ENCODE measurements around the gene DCLK2. TPM values are rescaled to one million over a fixed set of nuclear protein-coding genes. Genes with fewer than 3 reads are reported as not detected.
"Not testable (repeated sequence)": the region's sequence is repeated elsewhere in the genome, so short reads cannot be mapped to it uniquely, and the experiment has no call there.

The DCLK2 gene
- total RNA-seq, 1 donor from 2014 or later, result 30.1 TPM

- no peak overlapping the region for H3K27ac Mint-ChIP-seq (ENCODE audit: unreplicated experiment)
- no peaks in the 10 kb centered on the region for H3K27me3 Mint-ChIP-seq (ENCODE audit: low read depth)
- no peak overlapping the region for H3K4me3 Mint-ChIP-seq
- H3K36me3 Mint-ChIP-seq (ENCODE audit: low read depth), result peaks cover 5% of the 10 kb centered on the region
- peaks cover 15% of the 10 kb centered on the region for H3K4me1 Mint-ChIP-seq
- no peak for DNase-seq (ENCODE audit: low read depth, low spot score)
- TF ChIP-seq, protein P1, sequence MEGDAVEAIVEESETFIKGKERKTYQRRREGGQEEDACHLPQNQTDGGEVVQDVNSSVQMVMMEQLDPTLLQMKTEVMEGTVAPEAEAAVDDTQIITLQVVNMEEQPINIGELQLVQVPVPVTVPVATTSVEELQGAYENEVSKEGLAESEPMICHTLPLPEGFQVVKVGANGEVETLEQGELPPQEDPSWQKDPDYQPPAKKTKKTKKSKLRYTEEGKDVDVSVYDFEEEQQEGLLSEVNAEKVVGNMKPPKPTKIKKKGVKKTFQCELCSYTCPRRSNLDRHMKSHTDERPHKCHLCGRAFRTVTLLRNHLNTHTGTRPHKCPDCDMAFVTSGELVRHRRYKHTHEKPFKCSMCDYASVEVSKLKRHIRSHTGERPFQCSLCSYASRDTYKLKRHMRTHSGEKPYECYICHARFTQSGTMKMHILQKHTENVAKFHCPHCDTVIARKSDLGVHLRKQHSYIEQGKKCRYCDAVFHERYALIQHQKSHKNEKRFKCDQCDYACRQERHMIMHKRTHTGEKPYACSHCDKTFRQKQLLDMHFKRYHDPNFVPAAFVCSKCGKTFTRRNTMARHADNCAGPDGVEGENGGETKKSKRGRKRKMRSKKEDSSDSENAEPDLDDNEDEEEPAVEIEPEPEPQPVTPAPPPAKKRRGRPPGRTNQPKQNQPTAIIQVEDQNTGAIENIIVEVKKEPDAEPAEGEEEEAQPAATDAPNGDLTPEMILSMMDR (conservative IDR thresholded peaks at IDR 0.05), result no peak
- H3K9me3 Mint-ChIP-seq, result no peaks in the 10 kb centered on the region
These were observed 79.8 kb downstream of the DCLK2 start for GRCh38 chr4:150158041-150158440.

DNA sequence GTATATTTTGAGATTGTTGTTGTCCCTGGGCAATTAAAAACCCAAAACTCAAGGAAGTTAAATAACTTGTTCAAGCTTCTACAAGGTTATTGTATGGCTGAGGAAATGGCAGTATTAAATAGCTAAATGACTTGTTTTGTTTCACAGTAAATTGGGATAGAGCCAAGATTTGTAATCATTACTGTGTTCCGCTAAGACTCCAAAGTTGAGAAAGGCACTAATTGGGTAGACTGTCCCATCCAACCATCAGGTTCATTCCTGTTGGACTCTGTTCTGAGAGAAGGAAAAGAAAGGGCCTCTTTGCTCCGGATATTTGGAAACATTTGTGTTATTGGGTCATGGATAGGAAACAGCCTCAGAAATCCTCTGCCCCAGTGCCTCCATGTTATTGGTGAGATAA is 82.2 kb downstream of the DCLK2 start:
- Mint-ChIP-seq H3K9me3 (no peaks in the 10 kb centered on the region), H3K36me3 (ENCODE audit: low read depth) (peaks cover 5% of the 10 kb centered on the region), H3K27me3 (ENCODE audit: low read depth) (no peaks in the 10 kb centered on the region), H3K27ac (ENCODE audit: unreplicated experiment) (no peak overlapping the region), H3K4me3 (no peak overlapping the region), H3K4me1 (peaks cover 17% of the 10 kb centered on the region)
- TF ChIP-seq, protein P1 (conservative IDR thresholded peaks at IDR 0.05), result no peak
- no peak for DNase-seq (ENCODE audit: low read depth, low spot score)

GRCh38 chr4:150161109-150161508 is 82.9 kb downstream of the DCLK2 start:
- Mint-ChIP-seq H3K27ac (ENCODE audit: unreplicated experiment) (no peak overlapping the region), H3K27me3 (ENCODE audit: low read depth) (no peaks in the 10 kb centered on the region), H3K9me3 (no peaks in the 10 kb centered on the region), H3K4me1 (peaks cover 18% of the 10 kb centered on the region), H3K4me3 (no peak overlapping the region), H3K36me3 (ENCODE audit: low read depth) (peaks cover 7% of the 10 kb centered on the region)
- TF ChIP-seq, protein P1 (conservative IDR thresholded peaks at IDR 0.05), result no peak
- DNase-seq (ENCODE audit: low read depth, low spot score), result no peak

DNA sequence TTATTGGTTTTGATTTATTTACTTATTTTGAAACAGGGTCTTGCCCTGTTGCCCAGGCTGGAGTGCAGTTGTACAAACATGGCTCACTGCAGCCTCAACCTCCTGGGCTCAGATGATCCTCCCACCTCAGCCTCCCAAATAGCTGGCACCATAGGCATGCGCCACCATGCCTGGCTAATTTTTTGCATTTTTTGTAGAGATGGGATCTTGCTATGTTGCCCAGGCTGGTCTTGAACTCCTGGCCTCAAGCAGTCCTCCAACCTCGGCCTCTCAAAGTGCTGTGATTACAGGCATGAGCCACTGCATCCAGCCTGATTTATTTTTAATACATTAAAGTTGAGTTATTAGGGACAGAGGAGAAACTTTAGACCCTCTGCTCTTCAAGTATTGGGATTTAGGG is 83.8 kb downstream of the DCLK2 start:
- not testable (repeated sequence) for H3K9me3 Mint-ChIP-seq; H3K27me3 Mint-ChIP-seq (ENCODE audit: low read depth); DNase-seq (ENCODE audit: low read depth, low spot score); H3K4me3 Mint-ChIP-seq; H3K36me3 Mint-ChIP-seq (ENCODE audit: low read depth); H3K27ac Mint-ChIP-seq (ENCODE audit: unreplicated experiment)
- H3K4me1 Mint-ChIP-seq, result peaks cover 25% of the 10 kb centered on the region

DNA sequence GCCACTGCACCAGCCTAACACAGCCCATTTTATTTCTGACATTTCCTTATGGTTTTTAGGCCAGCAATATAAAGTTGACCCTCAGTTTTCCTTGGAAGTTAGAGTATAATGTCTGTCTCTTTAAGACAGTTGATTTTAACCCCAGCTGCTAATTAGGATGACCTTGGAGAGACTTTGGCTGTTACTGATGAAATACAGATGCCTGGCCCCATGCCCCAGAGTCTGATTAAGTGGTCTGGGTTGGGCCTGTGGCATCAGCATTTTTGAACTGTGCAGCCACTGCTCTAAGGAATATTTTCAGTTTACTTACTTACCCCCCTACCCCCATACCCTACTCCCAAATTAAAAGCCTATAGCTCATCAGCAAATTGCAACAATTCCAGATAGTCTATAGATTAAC is 85.8 kb downstream of the DCLK2 start:
- peaks cover 13% of the 10 kb centered on the region for H3K36me3 Mint-ChIP-seq (ENCODE audit: low read depth)
- no peak overlapping the region for H3K27ac Mint-ChIP-seq (ENCODE audit: unreplicated experiment)
- no peak overlapping the region for H3K4me3 Mint-ChIP-seq
- no peak for DNase-seq (ENCODE audit: low read depth, low spot score)
- H3K4me1 Mint-ChIP-seq, result peaks cover 35% of the 10 kb centered on the region
- no peaks in the 10 kb centered on the region for H3K9me3 Mint-ChIP-seq
- TF ChIP-seq, protein P1 (conservative IDR thresholded peaks at IDR 0.05), result no peak
- no peaks in the 10 kb centered on the region for H3K27me3 Mint-ChIP-seq (ENCODE audit: low read depth)

DNA sequence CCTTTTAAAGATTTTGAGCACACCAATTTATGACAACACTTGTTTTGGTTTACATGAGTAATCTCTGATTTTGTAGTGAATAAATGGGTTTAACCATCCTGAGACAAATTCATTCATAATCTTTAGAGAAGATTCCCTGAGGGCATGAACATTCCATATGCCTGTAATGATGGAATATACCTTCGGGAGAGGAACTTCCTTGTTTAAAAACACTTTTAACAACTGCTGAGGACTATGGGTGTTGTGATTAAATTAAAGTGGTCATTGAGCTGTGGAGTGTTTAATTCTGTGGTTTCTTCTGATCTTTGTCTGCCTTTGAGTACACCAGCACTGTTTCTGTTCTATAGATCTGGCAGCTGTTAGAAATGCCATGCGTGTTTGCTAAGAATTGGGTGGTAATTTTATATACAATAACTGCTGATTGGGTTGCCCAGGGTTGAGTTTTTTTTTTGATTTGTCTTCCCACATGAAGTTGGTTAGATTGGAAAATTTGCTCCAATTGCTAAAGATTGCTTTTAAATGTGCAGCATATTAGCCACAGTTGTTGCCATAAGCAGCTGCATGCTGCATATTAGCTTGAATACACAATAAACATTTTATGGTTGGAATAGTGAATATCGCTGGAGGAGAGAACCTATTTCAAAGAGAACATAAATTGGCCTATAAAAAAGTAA is 86.8 kb downstream of the DCLK2 start:
- Mint-ChIP-seq H3K4me1 (peaks cover 35% of the 10 kb centered on the region), H3K27me3 (ENCODE audit: low read depth) (no peaks in the 10 kb centered on the region), H3K9me3 (no peaks in the 10 kb centered on the region), H3K36me3 (ENCODE audit: low read depth) (peaks cover 13% of the 10 kb centered on the region), H3K4me3 (no peak overlapping the region), H3K27ac (ENCODE audit: unreplicated experiment) (no peak overlapping the region)
- TF ChIP-seq, protein P1 (conservative IDR thresholded peaks at IDR 0.05), result no peak
- DNase-seq (ENCODE audit: low read depth, low spot score), result no peak
